Ectodermal cell (in vitro differentiated cells): ENCODE data around the gene MLEC.

Experiments used
- H3K27ac ChIP-seq: 2 replicates; pipeline ENCODE4 v1.7.0; 2013; ENCODE audit warnings: mild to moderate bottlenecking, low read depth, low read length; ENCODE audit not compliant: insufficient read depth, poor library complexity, severe bottlenecking
- H3K27me3 ChIP-seq: 2 replicates; pipeline ENCODE4 v1.7.0; 2013; ENCODE audit warnings: mild to moderate bottlenecking, low read length; ENCODE audit not compliant: insufficient read depth, control insufficient read depth, poor library complexity, severe bottlenecking
- H3K36me3 ChIP-seq: one replicate; pipeline ENCODE4 v1.7.0; 2013; ENCODE audit warnings: low read length; ENCODE audit not compliant: control insufficient read depth, insufficient read depth
- H3K4me1 ChIP-seq: one replicate; pipeline ENCODE4 v1.7.0; 2013; ENCODE audit warnings: low read length; ENCODE audit not compliant: control insufficient read depth, insufficient read depth
- H3K4me3 ChIP-seq: 2 replicates; pipeline ENCODE4 v1.7.0; 2013; ENCODE audit warnings: low read depth, low read length, control low read depth; ENCODE audit not compliant: insufficient read depth
- H3K9me3 ChIP-seq: 2 replicates; pipeline ENCODE4 v1.7.0; 2013; ENCODE audit warnings: mild to moderate bottlenecking, low read length, moderate library complexity; ENCODE audit not compliant: control insufficient read depth
- WGBS, 2 experiments: methylation state at CpG; one replicate each; pipeline ENCODE4 v1.1.7; 2013; ENCODE audit warnings: missing lambda C conversion rate in 2 of 2; 5-methylcytosine and 5-hydroxymethylcytosine counted together

Gene MLEC

DNA sequence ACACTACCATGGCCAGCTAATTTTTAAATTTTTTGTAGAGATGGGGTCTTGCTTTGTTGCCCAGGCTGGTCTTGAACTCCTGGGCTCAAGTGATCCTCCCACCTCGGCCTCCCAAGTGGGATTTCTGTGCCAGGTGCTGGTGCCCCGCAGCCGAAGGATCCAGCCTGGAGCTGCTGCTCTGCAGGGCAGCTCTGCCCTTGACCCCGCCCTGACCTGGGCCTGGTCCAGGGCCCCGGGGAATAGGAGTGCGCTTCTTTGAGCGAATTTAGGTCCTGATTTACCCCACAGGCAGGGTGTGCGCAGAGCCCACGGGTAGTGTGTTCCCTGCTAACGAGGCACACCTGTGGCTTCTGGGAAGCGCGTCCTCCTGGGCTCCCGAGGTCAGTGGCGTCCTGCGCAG, 53.9 kb downstream of the MLEC start:
- Histone ChIP-seq H3K4me3 (no peak overlapping the region), H3K9me3 (no peaks in the 10 kb centered on the region), H3K27ac (no peak overlapping the region), H3K36me3 (no peaks in the 10 kb centered on the region), H3K4me1 (no peaks in the 10 kb centered on the region), H3K27me3 (no peaks in the 10 kb centered on the region)
- WGBS, 2 experiments: 94 to 96% methylated on average over 15 of the region's 15 CpGs

DNA sequence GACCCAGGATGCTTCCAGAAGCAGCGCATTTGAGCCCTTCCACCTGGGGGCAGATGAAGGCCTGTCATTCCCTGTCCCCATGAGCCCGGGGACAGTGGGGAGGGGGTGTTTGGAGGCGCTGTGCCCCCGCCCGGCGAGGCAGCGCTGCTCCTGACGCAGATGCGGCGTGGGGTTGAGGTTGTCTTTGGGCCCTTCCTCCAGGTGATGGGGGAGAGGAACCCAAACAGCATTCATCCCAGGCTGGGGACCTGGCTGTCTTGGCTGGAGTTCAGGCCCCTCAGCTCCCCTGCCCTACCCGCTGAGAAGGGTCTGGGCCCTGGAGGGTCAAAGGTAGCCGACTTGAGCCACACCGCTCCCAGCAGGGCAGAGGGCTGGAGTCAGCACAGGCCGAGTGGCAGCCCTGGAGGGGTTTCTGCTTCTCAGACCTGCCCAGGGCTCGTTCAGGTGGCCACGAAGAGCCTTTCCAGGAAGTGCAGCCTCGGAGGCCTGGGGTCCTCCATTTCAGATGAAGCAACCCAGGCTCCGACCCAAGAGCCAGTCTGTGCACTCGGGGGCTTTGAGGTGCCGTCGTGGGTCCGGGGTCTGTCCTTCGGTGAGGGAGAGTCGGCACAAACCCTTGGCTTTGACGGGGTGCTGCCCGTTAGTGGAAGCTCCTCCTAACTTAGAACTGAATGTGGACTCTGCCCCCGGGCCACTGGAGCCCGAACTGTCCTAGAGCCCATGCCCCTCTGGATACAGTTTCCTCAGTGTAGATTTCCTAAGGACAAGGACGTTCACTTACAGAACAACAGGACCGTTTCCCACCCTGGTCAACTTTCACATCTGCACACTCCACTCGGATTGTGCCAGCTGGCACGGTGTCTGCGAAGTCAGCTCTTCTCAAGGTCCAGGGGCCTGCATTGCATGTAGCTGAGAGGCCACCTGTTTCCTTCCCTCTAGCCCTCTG, 54.8 kb downstream of the MLEC start:
- Histone ChIP-seq H3K27ac (no peak overlapping the region), H3K36me3 (no peaks in the 10 kb centered on the region), H3K4me3 (no peak overlapping the region), H3K27me3 (no peaks in the 10 kb centered on the region), H3K4me1 (no peaks in the 10 kb centered on the region), H3K9me3 (no peaks in the 10 kb centered on the region)
- 93% methylated on average over 33 of the region's 33 CpGs for WGBS, 2 experiments

DNA sequence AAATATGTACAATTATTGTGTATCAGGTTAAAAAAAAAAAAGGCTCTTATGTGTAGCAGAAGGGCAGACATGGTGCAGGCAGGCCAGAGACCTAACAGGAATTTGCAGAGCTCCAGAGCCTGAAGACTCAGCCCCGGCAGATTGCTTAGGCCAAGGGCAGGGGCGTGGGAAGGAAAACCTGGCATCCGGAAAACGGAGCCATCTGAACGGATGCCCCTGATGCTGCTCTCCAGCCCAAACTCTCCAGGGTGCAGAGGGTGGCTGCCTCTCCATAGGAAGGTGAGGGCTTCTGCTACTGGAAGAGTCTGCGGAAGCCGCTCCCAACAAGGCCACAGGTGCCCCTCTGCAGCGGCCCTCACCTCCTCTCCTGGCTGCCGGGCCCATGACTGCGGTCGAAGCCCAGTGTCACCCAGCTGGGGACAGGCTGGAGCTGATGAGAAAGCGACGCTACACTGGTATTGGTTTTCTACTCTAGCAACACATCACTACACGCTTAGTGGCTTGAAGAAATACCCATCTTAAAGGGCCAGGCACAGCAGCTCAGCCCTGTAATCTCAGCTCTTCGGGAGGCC, 58.1 kb downstream of the MLEC start:
- no peak overlapping the region for H3K4me3 ChIP-seq
- no peaks in the 10 kb centered on the region for H3K9me3 ChIP-seq
- no peak overlapping the region for H3K27ac ChIP-seq
- H3K4me1 ChIP-seq: no peaks in the 10 kb centered on the region
- H3K36me3 ChIP-seq: no peaks in the 10 kb centered on the region
- WGBS, 2 experiments: 87 to 88% methylated on average over 15 of the region's 15 CpGs
- H3K27me3 ChIP-seq: no peaks in the 10 kb centered on the region

DNA sequence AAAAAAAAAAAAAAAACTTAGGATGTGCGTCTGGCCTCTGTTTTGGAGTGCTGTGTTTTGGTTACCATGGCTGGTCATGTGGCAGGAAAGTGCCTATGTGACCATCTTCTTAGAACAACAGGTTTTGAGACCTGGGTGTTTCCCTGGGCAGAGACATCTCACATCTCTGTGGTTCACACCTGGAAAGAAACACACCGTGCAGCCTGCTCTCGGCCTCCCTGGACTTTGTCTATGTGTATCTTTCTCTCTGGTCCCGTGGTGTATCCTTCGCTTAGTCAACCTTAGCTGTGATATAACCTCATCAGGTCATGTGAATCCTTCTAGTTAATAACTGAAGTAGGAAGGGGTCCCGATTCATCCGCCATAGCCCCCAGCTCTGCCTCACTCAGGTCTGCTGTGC, 61.3 kb downstream of the MLEC start:
- H3K4me1 ChIP-seq: no peaks in the 10 kb centered on the region
- H3K9me3 ChIP-seq: no peaks in the 10 kb centered on the region
- H3K27me3 ChIP-seq: no peaks in the 10 kb centered on the region
- no peaks in the 10 kb centered on the region for H3K36me3 ChIP-seq
- H3K27ac ChIP-seq: no peak overlapping the region
- H3K4me3 ChIP-seq: no peak overlapping the region
- WGBS, 2 experiments: 94% methylated on average over 7 of the region's 7 CpGs

DNA sequence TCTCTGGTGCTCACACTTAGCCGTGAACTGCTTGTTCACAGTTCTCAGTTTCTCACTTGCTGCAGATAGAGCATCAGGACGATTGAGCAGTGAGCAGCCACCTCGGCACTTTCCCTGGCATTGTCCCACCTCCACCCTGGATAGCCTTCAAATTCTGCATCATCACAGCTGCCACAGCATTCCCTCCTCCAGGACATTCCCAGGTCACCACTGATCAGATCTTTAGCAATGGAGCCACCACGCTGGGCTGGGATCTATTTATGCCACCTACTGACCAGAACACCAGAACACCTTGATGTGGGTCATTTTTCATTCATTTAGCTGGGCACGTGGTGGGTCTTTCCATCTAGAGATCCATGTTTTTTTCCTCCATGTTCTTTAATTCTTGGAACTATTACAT, 62.3 kb downstream of the MLEC start:
- Histone ChIP-seq H3K4me1 (no peaks in the 10 kb centered on the region), H3K27ac (no peak overlapping the region), H3K27me3 (no peaks in the 10 kb centered on the region), H3K9me3 (no peaks in the 10 kb centered on the region), H3K36me3 (no peaks in the 10 kb centered on the region), H3K4me3 (no peak overlapping the region)
- WGBS, 2 experiments: 89 to 91% methylated on average over 5 of the region's 5 CpGs

DNA sequence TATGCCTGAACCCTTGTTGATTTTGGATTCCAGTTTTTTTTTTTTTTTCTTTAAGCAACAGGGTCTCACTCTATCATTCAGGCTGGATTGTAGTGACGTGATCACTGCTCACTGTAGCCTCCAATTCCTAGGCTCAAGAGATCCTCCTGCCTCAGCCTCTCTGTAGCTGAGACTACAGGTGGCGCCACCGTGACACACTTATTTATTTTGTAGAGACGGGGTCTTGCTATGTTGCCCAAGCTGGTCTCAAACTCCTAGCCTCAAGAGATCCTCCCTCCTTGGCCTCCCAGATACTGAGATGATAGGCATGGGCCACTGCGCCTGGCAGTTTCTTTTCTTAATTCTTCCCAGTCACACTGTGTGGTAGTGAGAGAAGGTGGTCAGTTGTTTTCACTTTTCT, 63.9 kb downstream of the MLEC start:
- Histone ChIP-seq H3K4me3 (no peak overlapping the region), H3K27ac (no peak overlapping the region), H3K36me3 (no peaks in the 10 kb centered on the region), H3K9me3 (no peaks in the 10 kb centered on the region), H3K4me1 (no peaks in the 10 kb centered on the region), H3K27me3 (no peaks in the 10 kb centered on the region)
- WGBS, 2 experiments: 93 to 95% methylated on average over 5 of the region's 5 CpGs

DNA sequence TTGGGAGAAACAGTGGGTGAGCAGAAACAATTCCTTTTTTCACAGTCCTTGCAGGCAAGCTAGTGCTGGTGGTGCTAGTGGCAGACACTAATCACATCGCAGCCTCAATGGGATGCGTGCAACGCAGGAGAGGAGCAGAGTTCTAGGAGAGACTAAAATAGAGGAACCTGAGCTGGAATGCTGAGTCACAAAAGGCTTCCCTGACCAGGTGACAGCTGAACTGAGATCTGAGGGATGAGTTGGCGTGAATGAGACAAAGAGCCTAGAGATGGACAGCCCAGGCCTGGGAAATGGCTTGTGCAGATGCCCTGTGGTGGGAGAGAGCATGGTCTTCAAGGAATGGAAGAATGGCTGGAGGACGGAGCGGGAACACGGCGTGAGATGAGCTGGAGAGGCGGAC, 64.4 kb downstream of the MLEC start:
- no peaks in the 10 kb centered on the region for H3K4me1 ChIP-seq
- H3K27ac ChIP-seq: no peak overlapping the region
- no peak overlapping the region for H3K4me3 ChIP-seq
- no peaks in the 10 kb centered on the region for H3K9me3 ChIP-seq
- 94% methylated on average over 9 of the region's 9 CpGs for WGBS, 2 experiments
- H3K27me3 ChIP-seq: no peaks in the 10 kb centered on the region
- no peaks in the 10 kb centered on the region for H3K36me3 ChIP-seq
